ENCODE measurements around the gene DNM3.
"Not testable (repeated sequence)": the region's sequence is repeated elsewhere in the genome, so short reads cannot be mapped to it uniquely, and the experiment has no call there.

The DNM3 gene

DNA sequence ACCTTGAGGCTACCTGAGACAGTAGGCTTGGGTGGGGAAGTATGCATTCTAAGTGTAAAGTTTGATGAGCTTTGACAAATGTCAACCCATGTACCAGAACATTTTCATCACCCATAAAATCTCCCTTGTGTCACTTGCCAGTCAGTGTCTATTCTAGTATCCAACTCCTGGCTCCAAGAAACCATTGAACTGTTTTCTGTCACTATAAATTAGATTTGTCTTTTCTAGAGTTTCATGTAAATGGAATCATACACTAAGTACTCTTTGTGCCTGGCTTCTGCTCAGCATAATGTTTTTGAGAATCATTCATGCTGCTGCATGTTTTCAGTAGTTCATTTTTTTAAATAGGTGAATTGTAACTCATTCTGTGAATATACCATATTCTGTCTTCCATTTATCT lies 165.4 kb downstream of the DNM3 start:
- no peak overlapping the region for H3K27ac ChIP-seq (ENCODE audit: insufficient read depth in 1 of 2, low read depth in 1 of 2, low read length in 2 of 2, poor library complexity in 1 of 2, severe bottlenecking in 2 of 2)
- CTCF ChIA-PET = interaction anchor here (1.2 kb wide), 2 partner anchors 393 to 422 kb away, joined by 3 to 4 read pairs; no protein-coding TSS in a partner anchor

GRCh38 chr1:172018727-172019311 lies 177.5 kb downstream of the DNM3 start:
- no CpG with 5 or more reads among the region's 1 CpG for WGBS (ENCODE audit: insufficient coverage)
- peaks cover 0 to 2% (median 0%) of the 10 kb centered on the region in 4 experiments for H3K36me3 ChIP-seq (ENCODE audit: control insufficient read depth in 4 of 4, insufficient read depth in 4 of 4, low read length in 3 of 4)
- POLR2A ChIA-PET = no interaction called here
- no peak for DNase-seq
- no peak overlapping the region for H3K4me3 ChIP-seq (ENCODE audit: control insufficient read depth in 1 of 7, extremely low read depth in 1 of 7, insufficient read depth in 4 of 7, low read depth in 2 of 7, low read length in 6 of 7)
- CTCF ChIA-PET = no interaction called here
- no peaks in the 10 kb centered on the region for H3K27me3 ChIP-seq (replicated peaks in 2 of 5; ENCODE audit: control insufficient read depth in 4 of 5, insufficient read depth in 5 of 5, low read length in 4 of 5)
- peaks cover 0 to 15% (median 0%) of the 10 kb centered on the region in 5 experiments for H3K9me3 ChIP-seq (ENCODE audit: control extremely low read depth in 1 of 5, control insufficient read depth in 4 of 5, insufficient read depth in 2 of 5, low read depth in 1 of 5, low read length in 4 of 5)
- H3K4me1 ChIP-seq (ENCODE audit: control extremely low read depth in 1 of 4, control insufficient read depth in 4 of 4, insufficient read depth in 4 of 4, low read length in 3 of 4) = no peaks in the 10 kb centered on the region
- H3K27ac ChIP-seq (ENCODE audit: insufficient read depth in 1 of 2, low read depth in 1 of 2, low read length in 2 of 2, poor library complexity in 1 of 2, severe bottlenecking in 2 of 2) = no peak overlapping the region

More for the DNA sequence above, 165.4 kb downstream of the DNM3 start:
- no peak for DNase-seq
- H3K27me3 ChIP-seq (replicated peaks in 2 of 5; ENCODE audit: control insufficient read depth in 4 of 5, insufficient read depth in 5 of 5, low read length in 4 of 5) = no peaks in the 10 kb centered on the region
- H3K4me1 ChIP-seq (ENCODE audit: control extremely low read depth in 1 of 4, control insufficient read depth in 4 of 4, insufficient read depth in 4 of 4, low read length in 3 of 4) = peaks cover 3 to 20% (median 12%) of the 10 kb centered on the region in 4 experiments
- H3K36me3 ChIP-seq (ENCODE audit: control insufficient read depth in 4 of 4, insufficient read depth in 4 of 4, low read length in 3 of 4) = no peaks in the 10 kb centered on the region
- H3K9me3 ChIP-seq (ENCODE audit: control extremely low read depth in 1 of 5, control insufficient read depth in 4 of 5, insufficient read depth in 2 of 5, low read depth in 1 of 5, low read length in 4 of 5) = peaks cover 2 to 13% (median 5%) of the 10 kb centered on the region in 5 experiments
- no peak overlapping the region for H3K4me3 ChIP-seq (ENCODE audit: control insufficient read depth in 1 of 7, extremely low read depth in 1 of 7, insufficient read depth in 4 of 7, low read depth in 2 of 7, low read length in 6 of 7)
- POLR2A ChIA-PET = no interaction called here

- no peaks in the 10 kb centered on the region for H3K27me3 ChIP-seq (replicated peaks in 2 of 5; ENCODE audit: control insufficient read depth in 4 of 5, insufficient read depth in 5 of 5, low read length in 4 of 5)
- H3K9me3 ChIP-seq (ENCODE audit: control extremely low read depth in 1 of 5, control insufficient read depth in 4 of 5, insufficient read depth in 2 of 5, low read depth in 1 of 5, low read length in 4 of 5) = peaks cover 0 to 15% (median 0%) of the 10 kb centered on the region in 5 experiments
- ChIA-PET CTCF (interaction anchor here (0.7 kb wide), 1 partner anchor 17 kb away, joined by 3 read pairs; no protein-coding TSS in a partner anchor), POLR2A (no interaction called here)
- WGBS (ENCODE audit: insufficient coverage) = 76% methylated on average over 3 of the region's 3 CpGs
- no peak overlapping the region for H3K27ac ChIP-seq (ENCODE audit: insufficient read depth in 1 of 2, low read depth in 1 of 2, low read length in 2 of 2, poor library complexity in 1 of 2, severe bottlenecking in 2 of 2)
- DNase-seq = no peak
- H3K36me3 ChIP-seq (ENCODE audit: control insufficient read depth in 4 of 4, insufficient read depth in 4 of 4, low read length in 3 of 4) = no peaks in the 10 kb centered on the region
- H3K4me3 ChIP-seq (ENCODE audit: control insufficient read depth in 1 of 7, extremely low read depth in 1 of 7, insufficient read depth in 4 of 7, low read depth in 2 of 7, low read length in 6 of 7) = no peak overlapping the region
- H3K4me1 ChIP-seq (ENCODE audit: control extremely low read depth in 1 of 4, control insufficient read depth in 4 of 4, insufficient read depth in 4 of 4, low read length in 3 of 4) = no peaks in the 10 kb centered on the region
These were observed 178.7 kb downstream of the DNM3 start for GRCh38 chr1:172019976-172020375.

GRCh38 chr1:172024516-172024915 lies 183.2 kb downstream of the DNM3 start:
- 98% methylated on average over 5 of the region's 5 CpGs for whole genome bisulfite sequencing (ENCODE audit: insufficient coverage)
- POLR2A ChIA-PET = no interaction called here

GRCh38 chr1:172024944-172025738 lies 183.8 kb downstream of the DNM3 start:
- POLR2A ChIA-PET; H3K4me1 ChIP-seq (ENCODE audit: control extremely low read depth in 1 of 4, control insufficient read depth in 4 of 4, insufficient read depth in 4 of 4, low read length in 3 of 4); H3K4me3 ChIP-seq (ENCODE audit: control insufficient read depth in 1 of 7, extremely low read depth in 1 of 7, insufficient read depth in 4 of 7, low read depth in 2 of 7, low read length in 6 of 7); H3K9me3 ChIP-seq (ENCODE audit: control extremely low read depth in 1 of 5, control insufficient read depth in 4 of 5, insufficient read depth in 2 of 5, low read depth in 1 of 5, low read length in 4 of 5); H3K27me3 ChIP-seq (replicated peaks in 2 of 5; ENCODE audit: control insufficient read depth in 4 of 5, insufficient read depth in 5 of 5, low read length in 4 of 5); H3K36me3 ChIP-seq (ENCODE audit: control insufficient read depth in 4 of 4, insufficient read depth in 4 of 4, low read length in 3 of 4); H3K27ac ChIP-seq (ENCODE audit: insufficient read depth in 1 of 2, low read depth in 1 of 2, low read length in 2 of 2, poor library complexity in 1 of 2, severe bottlenecking in 2 of 2); DNase-seq: not testable (repeated sequence)
- CTCF ChIA-PET = interaction anchor here (1.0 to 1.6 kb wide), 2 partner anchors 10 to 14 kb away, joined by 3 to 4 read pairs; no protein-coding TSS in a partner anchor
- WGBS (ENCODE audit: insufficient coverage) = 97% methylated on average over 11 of the region's 13 CpGs

More at GRCh38 chr1:172024516-172024915, 183.2 kb downstream of the DNM3 start:
- no peaks in the 10 kb centered on the region for H3K27me3 ChIP-seq (replicated peaks in 2 of 5; ENCODE audit: control insufficient read depth in 4 of 5, insufficient read depth in 5 of 5, low read length in 4 of 5)
- H3K27ac ChIP-seq (ENCODE audit: insufficient read depth in 1 of 2, low read depth in 1 of 2, low read length in 2 of 2, poor library complexity in 1 of 2, severe bottlenecking in 2 of 2) = no peak overlapping the region
- CTCF ChIA-PET = interaction anchor here (1.0 to 1.6 kb wide), 2 partner anchors 10 to 15 kb away, joined by 3 to 4 read pairs; no protein-coding TSS in a partner anchor
- no peak overlapping the region for H3K4me3 ChIP-seq (ENCODE audit: control insufficient read depth in 1 of 7, extremely low read depth in 1 of 7, insufficient read depth in 4 of 7, low read depth in 2 of 7, low read length in 6 of 7)
- H3K4me1 ChIP-seq (ENCODE audit: control extremely low read depth in 1 of 4, control insufficient read depth in 4 of 4, insufficient read depth in 4 of 4, low read length in 3 of 4) = no peaks in the 10 kb centered on the region
- H3K36me3 ChIP-seq (ENCODE audit: control insufficient read depth in 4 of 4, insufficient read depth in 4 of 4, low read length in 3 of 4) = no peaks in the 10 kb centered on the region
- H3K9me3 ChIP-seq (ENCODE audit: control extremely low read depth in 1 of 5, control insufficient read depth in 4 of 5, insufficient read depth in 2 of 5, low read depth in 1 of 5, low read length in 4 of 5) = no peaks in the 10 kb centered on the region
- DNase-seq = no peak

DNA sequence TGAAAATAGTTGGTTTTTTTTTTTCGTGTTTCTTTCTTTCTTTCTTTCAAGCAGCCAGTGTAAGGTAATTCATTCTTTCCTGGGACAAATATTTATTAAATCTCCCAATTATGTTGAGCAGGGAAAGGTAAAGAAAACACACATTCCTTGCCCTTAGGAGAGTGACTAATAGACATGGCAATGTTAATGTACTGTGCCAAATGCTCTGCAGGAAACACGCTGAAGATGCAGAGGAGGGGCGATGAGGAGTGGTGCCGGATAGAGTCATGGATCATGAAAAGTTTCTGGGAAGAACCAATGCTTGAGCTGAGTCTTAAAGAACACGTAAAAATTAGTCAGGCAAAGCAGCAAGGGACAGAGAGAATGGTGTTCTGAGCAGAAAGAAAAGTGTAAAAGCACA lies 199.2 kb downstream of the DNM3 start:
- Histone ChIP-seq H3K4me3 (ENCODE audit: control insufficient read depth in 1 of 7, extremely low read depth in 1 of 7, insufficient read depth in 4 of 7, low read depth in 2 of 7, low read length in 6 of 7) (no peak overlapping the region), H3K4me1 (ENCODE audit: control extremely low read depth in 1 of 4, control insufficient read depth in 4 of 4, insufficient read depth in 4 of 4, low read length in 3 of 4) (peaks cover 0 to 17% (median 3%) of the 10 kb centered on the region in 4 experiments), H3K27ac (ENCODE audit: insufficient read depth in 1 of 2, low read depth in 1 of 2, low read length in 2 of 2, poor library complexity in 1 of 2, severe bottlenecking in 2 of 2) (no peak overlapping the region), H3K27me3 (replicated peaks in 2 of 5; ENCODE audit: control insufficient read depth in 4 of 5, insufficient read depth in 5 of 5, low read length in 4 of 5) (no peaks in the 10 kb centered on the region), H3K9me3 (ENCODE audit: control extremely low read depth in 1 of 5, control insufficient read depth in 4 of 5, insufficient read depth in 2 of 5, low read depth in 1 of 5, low read length in 4 of 5) (no peaks in the 10 kb centered on the region), H3K36me3 (ENCODE audit: control insufficient read depth in 4 of 4, insufficient read depth in 4 of 4, low read length in 3 of 4) (peaks cover 0 to 8% (median 3%) of the 10 kb centered on the region in 4 experiments)
- POLR2A ChIA-PET = interaction anchor here (0.7 kb wide), 1 partner anchor 170 kb away, joined by 7 read pairs; no protein-coding TSS in a partner anchor
- no peak for DNase-seq
- 99% methylated on average over 4 of the region's 5 CpGs for WGBS (ENCODE audit: insufficient coverage)
- CTCF ChIA-PET = interaction anchor here (1.0 to 1.1 kb wide), 2 partner anchors 11 to 19 kb away, joined by 3 read pairs; no protein-coding TSS in a partner anchor

DNA sequence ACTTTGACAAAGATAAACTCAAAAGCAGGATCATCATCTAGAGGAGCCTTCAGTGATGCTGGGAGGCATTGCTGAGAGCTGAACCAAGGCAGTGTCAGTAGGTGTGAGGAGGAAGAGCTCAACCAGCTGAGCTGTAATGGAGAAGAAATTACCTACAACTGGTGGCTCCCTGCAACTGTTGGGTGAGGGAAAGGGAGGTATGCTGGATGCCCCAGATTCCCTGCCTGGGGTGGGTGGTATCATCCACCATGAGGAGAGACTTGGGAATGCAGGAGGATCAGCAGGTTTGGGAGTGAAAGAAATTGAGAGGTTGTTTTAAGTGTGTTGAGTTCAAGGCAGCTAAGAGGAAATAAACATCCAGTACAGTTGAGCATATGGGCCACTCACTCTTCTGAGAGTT lies 199.8 kb downstream of the DNM3 start:
- H3K4me1 ChIP-seq (ENCODE audit: control extremely low read depth in 1 of 4, control insufficient read depth in 4 of 4, insufficient read depth in 4 of 4, low read length in 3 of 4) = peaks cover 0 to 17% (median 3%) of the 10 kb centered on the region in 4 experiments
- no peaks in the 10 kb centered on the region for H3K9me3 ChIP-seq (ENCODE audit: control extremely low read depth in 1 of 5, control insufficient read depth in 4 of 5, insufficient read depth in 2 of 5, low read depth in 1 of 5, low read length in 4 of 5)
- H3K36me3 ChIP-seq (ENCODE audit: control insufficient read depth in 4 of 4, insufficient read depth in 4 of 4, low read length in 3 of 4) = peaks cover 0 to 11% (median 5%) of the 10 kb centered on the region in 4 experiments
- POLR2A ChIA-PET = no interaction called here
- H3K27ac ChIP-seq (ENCODE audit: insufficient read depth in 1 of 2, low read depth in 1 of 2, low read length in 2 of 2, poor library complexity in 1 of 2, severe bottlenecking in 2 of 2) = no peak overlapping the region
- no peak for DNase-seq
- CTCF ChIA-PET = interaction anchor here (1.0 kb wide), 1 partner anchor 10 kb away, joined by 3 read pairs; no protein-coding TSS in a partner anchor
- no peaks in the 10 kb centered on the region for H3K27me3 ChIP-seq (replicated peaks in 2 of 5; ENCODE audit: control insufficient read depth in 4 of 5, insufficient read depth in 5 of 5, low read length in 4 of 5)
- H3K4me3 ChIP-seq (ENCODE audit: control insufficient read depth in 1 of 7, extremely low read depth in 1 of 7, insufficient read depth in 4 of 7, low read depth in 2 of 7, low read length in 6 of 7) = no peak overlapping the region

All from common myeloid progenitor, CD34-positive (primary cell).